ENCODE results near the gene CNGB1. TPM values are rescaled to one million over a fixed set of nuclear protein-coding genes. Genes with fewer than 3 reads are reported as not detected.
"Not testable (repeated sequence)": the region's sequence is repeated elsewhere in the genome, so short reads cannot be mapped to it uniquely, and the experiment has no call there.

CNGB1 gene
- total RNA-seq, 1 donor from 2014 or later, result not detected

DNA sequence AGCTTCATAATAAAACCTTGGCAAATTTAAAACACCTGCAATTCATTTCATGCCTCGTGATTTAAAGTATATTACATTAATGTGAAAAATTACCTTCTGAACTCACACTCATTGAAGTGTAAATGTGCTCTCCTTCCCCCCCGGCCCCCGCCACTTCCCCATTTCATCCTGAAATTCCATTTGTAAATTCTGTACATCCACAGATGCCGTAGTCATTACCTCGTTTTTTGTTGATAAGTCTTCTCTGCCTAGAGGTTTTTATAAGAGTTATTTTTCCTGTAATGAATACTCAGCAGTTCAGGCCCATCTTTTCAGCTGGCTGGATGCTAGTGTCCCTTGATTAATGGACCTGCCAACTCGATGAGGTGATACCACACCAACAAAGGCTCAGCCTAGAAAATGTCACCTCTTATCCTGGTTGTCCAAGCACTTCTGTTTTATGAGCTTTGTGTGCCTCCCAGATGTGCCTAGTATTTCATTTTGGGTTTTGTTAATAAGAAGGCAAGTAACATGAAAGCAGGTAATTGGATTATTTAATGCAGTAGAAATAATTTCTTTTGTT lies 103.8 kb downstream of the CNGB1 start:
- intact Hi-C loops (cut with micrococcal nuclease), result no loop called here

DNA sequence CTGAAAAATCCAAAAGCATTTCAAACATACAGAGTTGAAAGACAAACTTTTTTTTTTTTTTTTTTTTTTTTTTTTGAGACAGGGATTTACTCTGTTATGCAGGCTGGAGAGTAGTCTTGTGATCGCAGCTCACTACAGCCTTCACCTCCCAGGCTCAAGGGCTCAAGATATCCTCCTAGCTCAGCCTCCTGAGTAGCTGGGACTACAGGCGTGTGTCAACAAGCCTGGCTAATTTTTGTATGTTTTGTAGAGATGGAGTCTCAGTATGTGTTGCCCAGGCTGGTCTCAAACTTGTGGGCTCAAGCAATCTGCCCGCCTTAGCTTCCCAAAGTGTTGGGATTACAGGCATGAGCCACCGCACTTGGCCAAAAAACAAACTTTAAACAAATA lies 104.4 kb downstream of the CNGB1 start:
- intact Hi-C loops (cut with micrococcal nuclease), result no loop called here

DNA sequence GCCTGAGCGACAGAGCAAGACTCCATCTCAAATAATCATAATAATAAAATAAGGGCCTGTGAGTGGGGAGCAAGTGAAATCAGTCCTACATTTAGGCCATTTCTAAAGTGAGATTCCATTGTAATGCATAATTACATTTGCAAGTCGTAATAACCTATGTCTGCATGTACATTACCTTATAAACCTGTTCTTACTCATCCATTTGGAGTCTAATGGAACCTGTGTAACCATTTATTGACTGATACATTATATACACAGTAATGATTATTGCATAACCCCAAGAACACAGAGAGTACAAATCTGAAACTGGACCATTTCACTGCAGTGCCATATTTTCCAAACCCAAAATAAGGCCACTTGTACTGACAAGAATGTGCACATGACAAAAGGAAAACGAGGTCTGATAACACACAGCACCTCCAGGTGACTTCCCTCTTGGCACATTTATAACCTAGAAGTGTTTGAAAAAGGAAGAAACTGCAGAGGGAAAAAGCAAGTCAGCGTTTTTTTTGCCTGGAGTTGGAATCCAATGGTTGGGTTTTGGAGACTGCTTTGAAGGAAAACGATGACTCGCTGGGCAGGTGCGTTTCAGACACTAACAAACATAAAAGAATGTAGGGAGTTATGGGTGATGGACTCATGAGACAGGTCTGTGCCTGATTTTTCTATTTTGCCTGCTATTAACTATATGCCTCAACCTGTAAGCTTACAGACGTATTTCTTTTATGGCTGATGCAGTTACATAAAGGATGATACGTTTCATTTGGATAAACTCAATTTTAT lies 105.0 kb downstream of the CNGB1 start:
- intact Hi-C loops (cut with micrococcal nuclease), result no loop called here

DNA sequence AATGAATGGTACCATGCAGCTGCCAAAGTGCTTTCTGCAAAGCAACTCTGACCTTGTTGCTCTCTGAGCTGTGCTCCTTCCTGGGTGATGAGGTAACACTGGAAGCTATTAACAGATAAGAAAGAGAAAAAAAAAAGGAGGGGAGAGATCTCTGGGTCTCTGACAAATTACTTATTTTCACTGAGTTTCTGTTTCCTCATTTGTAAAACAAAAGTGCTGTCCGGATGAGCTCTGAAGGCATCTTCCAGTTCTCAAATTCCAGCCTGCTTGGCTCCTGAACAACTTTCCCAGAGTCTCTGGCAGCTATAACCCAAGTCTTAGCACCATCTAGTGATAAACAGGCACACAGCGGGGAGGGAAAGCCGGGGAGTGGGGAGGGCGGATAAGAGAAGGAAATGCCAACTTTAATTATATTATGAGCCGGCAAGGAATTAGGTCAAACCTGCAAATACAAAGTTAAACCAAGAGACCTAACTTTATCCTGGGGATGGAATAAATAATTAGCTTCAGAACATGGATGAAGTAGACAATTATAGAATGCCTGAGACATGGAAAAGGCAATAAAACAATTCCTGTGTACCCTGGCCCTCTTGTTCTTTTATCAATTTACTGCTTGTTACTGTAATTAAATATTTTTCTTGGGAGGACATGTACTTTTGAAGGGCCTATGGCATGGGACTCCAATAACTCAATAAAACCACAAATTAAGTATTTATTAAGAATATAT lies 107.3 kb downstream of the CNGB1 start:
- intact Hi-C loops (cut with micrococcal nuclease), result loop anchor here (1.0 kb wide), 1 partner anchor 287 kb away; no protein-coding TSS in a partner anchor

DNA sequence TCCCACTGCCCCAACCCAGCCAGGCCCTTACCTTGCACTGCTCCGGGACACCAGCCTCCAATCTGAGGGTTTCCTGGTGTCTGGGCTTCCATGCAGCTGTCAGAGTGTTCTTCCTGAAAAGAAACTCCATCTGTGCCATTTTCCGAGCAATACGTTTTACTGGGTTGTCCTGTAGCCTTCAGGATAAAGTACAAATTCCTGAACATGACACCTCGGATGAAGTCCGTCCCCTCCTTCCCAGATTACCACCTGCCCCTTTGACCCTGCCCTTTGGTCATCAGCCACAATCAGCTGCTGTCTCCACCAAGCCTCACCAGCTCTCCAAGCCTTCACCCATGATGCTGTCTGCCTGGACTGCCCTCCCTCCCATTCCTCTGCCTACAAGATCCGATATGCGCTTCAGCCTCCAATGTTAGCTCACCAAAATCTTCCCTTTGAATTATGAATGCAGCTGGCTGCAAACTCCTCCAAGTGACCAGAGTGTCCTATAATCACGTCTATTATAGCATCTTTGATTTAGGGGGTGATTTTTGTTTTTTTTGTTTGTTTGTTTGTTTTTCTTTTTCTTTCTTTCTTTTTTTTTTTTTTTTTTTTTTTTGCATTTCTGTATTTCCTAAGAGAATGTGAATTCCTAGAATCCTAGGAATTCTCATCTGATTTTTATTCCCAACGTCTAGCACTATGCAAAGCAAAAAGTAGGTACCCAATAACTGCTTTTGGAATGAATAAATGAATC lies 108.1 kb downstream of the CNGB1 start:
- intact Hi-C loops (cut with micrococcal nuclease), result loop anchor here (1.0 kb wide), 1 partner anchor 287 kb away; no protein-coding TSS in a partner anchor

DNA sequence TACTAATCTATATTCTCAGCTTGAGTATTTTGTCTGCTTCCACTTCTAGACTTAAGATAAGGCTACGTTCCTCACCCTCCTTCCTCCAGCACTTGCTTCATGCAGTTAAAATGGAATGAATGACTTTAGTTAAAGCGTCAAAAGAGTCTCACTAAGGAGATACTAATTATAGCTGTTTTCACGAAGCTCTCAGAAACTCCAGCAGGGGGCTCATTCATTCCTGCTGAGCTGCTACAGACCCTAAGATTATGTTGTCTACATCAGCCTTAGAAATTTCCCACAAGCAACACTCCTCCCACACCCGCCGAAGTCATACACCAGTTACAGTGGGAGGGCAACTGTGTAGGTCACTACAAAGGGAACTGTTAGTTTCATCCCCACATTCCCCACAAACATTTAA lies 111.6 kb downstream of the CNGB1 start:
- intact Hi-C loops (cut with micrococcal nuclease), result no loop called here

DNA sequence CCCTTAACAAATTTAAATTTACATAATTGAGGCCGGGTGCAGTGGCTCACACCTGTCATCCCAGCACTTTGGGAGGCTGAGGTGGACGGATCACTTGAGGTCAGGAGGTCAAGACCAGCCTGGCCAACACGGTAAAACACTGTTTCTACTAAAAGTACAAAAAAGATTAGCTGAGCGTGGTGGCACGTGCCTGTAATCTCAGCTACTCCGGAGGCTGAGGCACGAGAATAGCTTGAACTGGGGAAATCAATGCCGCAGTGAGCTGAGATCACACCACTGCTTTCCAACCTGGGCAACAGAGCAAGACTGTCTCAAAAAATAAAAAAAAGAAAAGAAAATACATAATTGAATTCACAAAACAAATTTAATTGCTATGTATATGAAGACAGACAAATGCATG lies 112.3 kb downstream of the CNGB1 start:
- intact Hi-C loops (cut with micrococcal nuclease), result no loop called here

DNA sequence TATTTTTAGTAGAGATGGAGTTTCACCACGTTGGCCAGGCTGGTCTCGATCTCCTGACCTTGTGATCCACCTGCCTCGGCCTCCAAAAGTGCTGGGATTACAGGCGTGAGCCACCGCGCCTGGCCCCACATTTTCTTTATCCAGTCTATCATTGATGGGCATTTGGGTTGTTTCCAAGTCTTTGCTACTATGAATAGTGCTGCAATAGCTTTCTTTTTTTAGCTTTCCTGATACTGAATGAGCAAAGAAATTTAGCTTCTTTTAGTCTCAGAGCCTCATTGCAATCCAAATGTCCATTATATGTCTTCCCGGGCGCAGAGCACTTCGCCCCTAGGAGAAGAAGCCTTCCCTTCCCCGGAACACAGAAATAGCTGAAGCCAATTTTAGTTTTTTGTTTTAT lies 112.9 kb downstream of the CNGB1 start:
- intact Hi-C loops (cut with micrococcal nuclease), result not testable (repeated sequence)

DNA sequence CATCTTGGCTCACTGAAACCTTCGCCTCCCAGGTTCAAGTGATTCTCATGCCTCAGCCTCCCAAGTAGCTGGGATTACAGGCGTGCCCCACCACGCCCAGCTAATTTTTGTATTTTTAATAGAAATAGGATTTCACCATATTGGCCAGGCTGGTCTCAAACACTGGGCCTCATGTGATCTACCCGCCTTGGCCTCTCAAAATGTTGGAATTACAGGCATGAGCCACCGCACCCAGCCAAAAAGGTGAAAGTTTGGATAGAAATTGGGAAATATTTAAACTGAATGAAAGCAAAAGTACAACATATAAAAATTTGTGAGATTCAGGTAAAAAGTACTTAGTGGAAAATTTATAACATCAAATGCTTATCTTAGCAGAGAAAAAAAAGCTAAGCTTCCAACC lies 115.7 kb downstream of the CNGB1 start:
- intact Hi-C loops (cut with micrococcal nuclease), result no loop called here

DNA sequence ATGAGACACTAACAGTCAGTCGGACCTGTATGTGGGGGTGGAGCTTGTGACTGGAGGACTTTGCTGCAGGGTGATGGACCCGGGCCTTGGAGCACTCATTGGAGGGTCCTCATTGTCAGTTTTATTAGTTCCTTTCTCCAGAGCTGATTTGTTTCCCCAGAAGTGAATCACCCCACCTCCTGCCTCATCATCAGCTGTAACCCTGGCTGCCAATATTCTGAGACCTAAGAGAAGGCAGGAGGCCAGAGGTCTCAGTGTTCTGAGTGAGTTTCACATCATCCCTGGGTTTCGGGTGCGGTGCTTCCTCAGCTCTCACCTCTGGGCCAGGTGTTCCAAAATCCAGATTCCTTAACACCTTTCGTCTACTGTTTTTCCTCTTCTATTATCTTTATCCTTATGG lies 118.7 kb downstream of the CNGB1 start:
- intact Hi-C loops (cut with micrococcal nuclease), result no loop called here

DNA sequence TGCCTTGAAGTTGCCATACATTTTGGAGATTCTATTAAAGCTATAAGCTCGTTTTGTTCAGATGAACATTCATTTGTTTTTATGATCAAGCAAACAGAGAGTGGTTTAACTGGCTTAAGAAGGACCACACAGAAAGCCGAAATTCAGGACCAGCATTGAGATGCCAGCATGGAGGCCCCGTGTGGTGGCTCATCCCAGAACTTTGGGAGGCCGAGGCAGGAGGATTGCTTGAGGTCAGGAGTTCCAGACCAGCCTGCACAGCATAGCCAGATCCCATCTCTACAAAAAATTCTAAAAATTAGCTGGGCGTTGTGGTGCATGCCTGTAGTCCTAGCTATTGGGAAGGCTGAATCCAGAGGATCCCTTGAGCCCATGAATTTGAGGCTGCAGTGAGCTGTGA lies 122.7 kb downstream of the CNGB1 start:
- intact Hi-C loops (cut with micrococcal nuclease), result no loop called here

DNA sequence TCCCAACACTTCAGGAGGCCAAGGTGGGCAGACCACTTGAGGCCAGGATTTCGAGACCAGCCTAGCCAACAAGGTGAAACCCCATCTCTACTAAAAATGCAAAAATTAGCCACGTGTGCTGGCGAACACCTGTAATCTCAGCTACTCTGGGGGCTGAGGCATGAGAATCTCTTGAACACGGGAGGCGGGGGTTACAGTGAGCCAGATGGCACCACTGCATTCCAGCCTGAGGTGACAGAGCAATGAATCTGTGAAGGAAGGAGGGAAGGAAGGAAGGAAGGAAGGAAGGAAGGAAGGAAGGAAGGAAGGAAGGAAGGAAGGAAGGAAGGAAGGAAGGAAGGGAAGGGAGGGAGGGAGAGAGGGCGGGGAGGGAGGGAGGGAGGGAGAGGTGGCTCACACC lies 124.0 kb downstream of the CNGB1 start:
- intact Hi-C loops (cut with micrococcal nuclease), result not testable (repeated sequence)

DNA sequence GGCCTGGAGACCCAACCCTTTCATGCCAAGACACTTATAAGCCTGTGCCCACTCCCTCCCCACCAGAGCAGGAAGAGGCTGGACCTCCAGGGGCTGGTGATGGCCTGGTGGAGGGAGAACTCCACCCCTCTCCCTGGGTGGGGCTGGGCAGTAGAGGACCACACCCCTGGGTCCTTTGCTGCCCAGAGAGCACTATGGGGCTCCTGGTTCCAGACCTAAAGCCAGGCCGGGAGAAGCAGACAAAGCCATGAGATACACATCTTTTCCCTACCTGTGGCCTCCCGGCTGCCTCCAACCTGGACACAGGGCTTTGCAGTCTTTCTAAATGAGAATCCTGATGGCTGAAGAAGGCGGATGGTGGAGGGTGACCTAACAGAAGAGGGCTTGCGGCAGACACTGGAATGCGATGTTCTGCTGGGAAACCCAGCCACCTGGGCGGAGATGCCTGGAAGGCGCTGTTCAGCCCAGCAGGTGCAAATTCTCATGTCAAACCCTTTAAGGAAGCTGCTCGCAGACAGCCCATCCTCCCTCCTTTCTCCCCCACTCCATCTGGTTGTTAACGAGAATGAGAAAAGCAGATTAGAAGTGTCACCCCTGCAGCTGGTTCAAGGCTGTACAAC lies 124.7 kb downstream of the CNGB1 start:
- intact Hi-C loops (cut with micrococcal nuclease), result no loop called here

DNA sequence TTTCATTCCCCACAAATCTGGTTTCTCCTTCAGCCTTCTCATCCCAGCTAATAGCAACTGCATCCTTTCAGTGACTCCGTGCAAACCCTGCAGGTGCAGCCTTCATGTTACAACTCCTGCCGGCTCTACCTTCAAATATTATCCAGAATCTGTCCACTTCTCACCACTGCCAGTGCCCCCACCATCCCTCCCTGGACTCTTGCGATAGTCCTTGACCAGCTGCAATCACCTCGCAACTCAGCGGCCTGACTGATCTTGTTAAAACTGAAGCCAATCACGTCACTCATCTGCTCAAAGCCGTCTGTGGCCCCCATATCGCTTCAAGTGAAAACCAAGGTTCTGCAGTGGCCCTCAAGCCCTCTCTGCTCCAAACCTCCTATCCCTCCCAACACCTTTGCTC lies 125.8 kb downstream of the CNGB1 start:
- intact Hi-C loops (cut with micrococcal nuclease), result no loop called here

DNA sequence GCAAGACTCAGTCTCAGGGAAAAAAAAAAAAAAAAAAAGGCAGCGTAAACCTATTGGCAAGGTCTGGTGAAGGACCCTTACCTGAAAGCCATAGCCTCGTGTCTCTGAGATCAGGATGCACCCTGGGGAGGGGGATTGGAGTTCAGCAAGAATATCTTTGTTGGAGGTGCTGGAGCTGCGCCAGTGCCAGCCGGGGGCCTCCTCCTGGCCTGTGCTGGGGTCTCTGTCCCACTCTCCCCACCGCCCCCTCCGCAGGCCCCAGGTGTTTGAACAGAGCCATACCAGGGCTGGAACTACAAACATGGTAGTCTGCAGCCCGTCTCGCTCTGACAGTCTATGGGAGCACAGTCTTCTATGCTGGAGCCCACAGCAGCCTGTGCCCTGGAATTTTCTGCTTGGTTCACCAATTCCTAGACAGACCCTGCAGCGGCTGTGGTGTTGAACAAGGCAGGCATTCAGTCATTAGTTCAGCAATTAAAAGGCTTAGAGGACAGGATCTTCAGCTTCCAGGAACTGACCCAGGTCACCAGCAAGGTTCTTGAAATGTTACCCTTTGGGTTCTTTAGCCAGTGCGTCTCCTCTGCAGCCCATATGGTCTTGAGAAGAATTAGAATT lies 126.4 kb downstream of the CNGB1 start:
- intact Hi-C loops (cut with micrococcal nuclease), result no loop called here

DNA sequence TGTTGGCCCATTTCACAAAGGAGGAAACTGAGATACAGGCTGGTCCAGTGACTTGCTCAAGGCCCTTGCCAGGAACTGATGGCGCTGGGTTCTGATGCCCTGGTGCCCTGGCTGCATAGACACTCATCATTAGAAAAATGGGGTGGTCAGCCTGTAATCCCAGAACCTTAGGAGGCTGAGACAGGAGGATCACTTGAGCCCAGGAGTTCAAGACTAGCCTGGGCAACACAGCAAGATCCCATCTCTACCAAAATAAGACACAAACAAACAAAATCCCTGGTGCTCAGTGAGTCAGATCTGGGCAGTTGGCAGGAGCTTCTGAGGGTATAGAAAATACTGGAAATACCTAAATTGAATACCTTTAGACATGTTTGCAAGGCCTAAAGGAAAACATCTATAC lies 127.5 kb downstream of the CNGB1 start:
- intact Hi-C loops (cut with micrococcal nuclease), result no loop called here

DNA sequence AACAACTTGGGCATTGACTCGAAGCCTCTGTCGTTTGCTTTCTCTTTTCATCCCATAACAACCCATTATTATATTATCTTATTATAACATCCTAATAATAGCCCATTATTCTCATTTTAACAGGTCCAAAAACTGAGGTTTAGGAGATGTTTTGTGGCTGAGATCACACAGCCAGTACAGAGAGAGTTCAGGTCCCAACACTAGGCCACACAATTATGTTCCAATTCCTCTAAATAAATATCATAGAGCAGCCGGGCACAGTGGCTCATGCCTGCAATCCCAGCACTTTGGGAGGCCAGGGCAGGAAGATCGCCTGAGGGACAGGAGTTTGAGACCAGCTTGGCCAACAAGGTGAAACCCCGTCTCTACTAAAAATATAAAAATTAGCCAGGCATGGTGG lies 128.3 kb downstream of the CNGB1 start:
- intact Hi-C loops (cut with micrococcal nuclease), result no loop called here

DNA sequence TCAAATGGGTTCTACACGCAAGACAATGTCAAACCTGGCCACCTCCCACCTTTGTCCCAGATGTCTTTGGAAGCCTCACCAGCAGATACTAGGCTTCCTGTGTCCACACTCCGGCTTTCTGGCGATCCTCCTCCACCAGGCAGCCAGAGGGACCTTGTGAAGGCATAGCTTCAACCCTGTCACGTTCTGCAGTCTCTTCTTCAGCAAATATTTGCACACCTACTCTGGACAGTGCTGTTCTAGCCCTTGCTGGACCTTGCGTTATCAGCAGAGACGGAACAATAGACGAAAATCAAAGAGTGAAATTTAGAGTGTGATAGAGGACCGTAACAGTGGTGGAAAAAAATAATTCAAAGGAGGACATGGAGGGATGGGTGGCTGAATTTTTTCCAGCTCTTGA lies 130.1 kb downstream of the CNGB1 start:
- intact Hi-C loops (cut with micrococcal nuclease), result no loop called here

DNA sequence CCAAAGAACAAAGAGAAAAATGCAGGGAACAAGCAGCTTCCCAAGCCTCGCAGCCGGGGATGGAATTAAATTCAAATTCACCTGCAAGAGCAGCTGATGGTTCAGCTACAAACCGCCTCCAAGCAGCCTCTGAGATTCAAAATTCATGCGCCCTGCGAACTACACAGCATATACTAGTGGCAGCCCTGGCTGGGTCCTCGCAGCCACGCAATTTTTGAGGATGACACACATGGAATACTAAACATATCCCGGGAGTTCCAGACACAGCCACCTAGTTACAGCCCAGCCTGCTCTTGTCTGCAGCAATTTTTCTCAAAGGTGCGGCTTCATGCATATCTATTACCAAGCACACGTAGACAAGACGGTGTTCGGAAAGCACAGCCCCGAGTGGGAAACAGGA lies 132.8 kb downstream of the CNGB1 start:
- intact Hi-C loops (cut with micrococcal nuclease), result no loop called here

DNA sequence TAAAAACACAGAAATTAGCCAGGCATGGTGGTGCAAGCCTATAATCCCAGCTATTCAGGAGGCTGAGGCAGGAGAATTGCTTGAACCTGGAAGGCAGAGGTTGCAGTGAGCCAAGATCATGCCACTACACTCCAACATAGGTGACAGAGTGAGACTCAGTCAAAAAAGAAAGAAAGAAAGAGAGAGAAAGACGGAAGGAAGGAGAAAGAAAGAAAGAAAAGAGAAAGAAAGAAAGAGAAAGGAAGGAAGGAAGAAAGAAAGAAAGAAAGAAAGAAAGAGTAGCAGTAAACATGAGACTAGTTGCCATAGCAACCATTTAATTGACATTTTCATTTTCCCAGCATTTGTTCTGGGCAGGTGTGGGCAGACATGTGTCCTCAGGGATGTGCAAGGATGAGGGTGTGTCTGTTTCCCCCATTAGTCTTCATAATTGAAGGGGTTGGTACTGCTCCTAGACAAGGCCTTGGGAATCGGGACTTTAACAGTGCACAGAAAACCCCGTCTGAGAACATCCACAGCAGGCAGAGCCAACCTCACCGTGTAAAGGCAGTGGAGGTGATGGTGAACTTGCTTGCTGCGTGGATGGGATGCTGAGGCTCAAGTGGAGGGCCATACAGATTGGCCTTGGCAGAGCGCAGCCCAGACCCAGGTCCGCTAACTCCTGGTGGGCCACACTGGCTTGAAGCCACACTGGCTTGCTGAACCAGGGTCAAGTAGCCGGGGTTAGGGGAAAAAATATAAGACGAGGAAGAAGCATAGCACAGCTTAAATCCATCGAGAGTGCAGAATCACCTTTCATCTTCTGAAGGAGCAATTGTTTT lies 133.4 kb downstream of the CNGB1 start:
- intact Hi-C loops (cut with micrococcal nuclease), result no loop called here
